Epidermal melanocyte (primary cell): ENCODE data around the gene CPT1B.
A peak's percentile ranks its signal among the peaks of the same experiment; 100 is the strongest.
"Not testable (repeated sequence)": the region's sequence is repeated elsewhere in the genome, so short reads cannot be mapped to it uniquely, and the experiment has no call there.

Source experiments
- DNase-seq: peaks from one replicate; pipeline ENCODE4 v3.0.0; 2011; ENCODE audit warnings: low spot score; ENCODE audit not compliant: insufficient read length

The CPT1B gene

GRCh38 chr22:50609599-50609998 is 31.4 kb upstream of the CPT1B start:
- DNase-seq, result no peak

GRCh38 chr22:50608996-50609395 is 30.8 kb upstream of the CPT1B start:
- DNase-seq, result no peak

DNA sequence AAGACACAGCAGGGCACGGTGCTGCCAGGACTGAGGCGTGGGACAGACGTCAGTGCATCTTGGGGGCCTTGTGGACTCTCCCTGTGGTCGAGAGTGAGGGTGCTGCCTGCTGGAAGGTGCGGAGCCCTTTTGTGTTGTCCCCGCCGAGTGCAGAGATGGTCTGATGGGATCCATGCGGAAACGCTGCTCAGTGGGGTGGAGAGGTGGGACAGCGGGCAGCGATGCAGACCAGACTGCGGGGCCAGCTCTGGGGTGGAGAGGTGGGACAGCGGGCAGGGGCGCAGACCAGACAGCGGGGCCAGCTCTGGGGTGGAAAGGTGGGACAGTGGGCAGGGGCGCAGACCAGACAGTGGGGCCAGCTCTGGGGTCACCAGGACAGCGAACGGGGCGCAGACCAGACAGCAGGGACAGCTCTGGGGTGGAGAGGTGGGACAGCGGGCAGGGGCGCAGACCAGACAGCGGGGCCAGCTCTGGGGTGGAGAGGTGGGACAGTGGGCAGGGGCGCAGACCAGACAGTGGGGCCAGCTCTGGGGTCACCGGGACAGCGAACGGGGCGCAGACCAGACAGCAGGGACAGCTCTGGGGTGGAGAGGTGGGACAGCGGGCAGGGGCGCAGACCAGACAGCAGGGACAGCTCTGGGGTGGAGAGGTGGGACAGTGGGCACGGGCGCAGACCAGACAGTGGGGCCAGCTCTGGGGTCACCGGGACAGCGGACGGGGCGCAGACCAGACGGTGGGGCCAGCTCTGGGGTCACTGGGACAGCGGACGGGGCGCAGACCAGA is 30.0 kb upstream of the CPT1B start:
- DNase-seq, result not testable (repeated sequence)

- DNase-seq, result no peak
These were observed 29.4 kb upstream of the CPT1B start for GRCh38 chr22:50607659-50608020.

- DNase-seq, result no peak
These were observed 28.9 kb upstream of the CPT1B start for GRCh38 chr22:50606946-50607658.

DNA sequence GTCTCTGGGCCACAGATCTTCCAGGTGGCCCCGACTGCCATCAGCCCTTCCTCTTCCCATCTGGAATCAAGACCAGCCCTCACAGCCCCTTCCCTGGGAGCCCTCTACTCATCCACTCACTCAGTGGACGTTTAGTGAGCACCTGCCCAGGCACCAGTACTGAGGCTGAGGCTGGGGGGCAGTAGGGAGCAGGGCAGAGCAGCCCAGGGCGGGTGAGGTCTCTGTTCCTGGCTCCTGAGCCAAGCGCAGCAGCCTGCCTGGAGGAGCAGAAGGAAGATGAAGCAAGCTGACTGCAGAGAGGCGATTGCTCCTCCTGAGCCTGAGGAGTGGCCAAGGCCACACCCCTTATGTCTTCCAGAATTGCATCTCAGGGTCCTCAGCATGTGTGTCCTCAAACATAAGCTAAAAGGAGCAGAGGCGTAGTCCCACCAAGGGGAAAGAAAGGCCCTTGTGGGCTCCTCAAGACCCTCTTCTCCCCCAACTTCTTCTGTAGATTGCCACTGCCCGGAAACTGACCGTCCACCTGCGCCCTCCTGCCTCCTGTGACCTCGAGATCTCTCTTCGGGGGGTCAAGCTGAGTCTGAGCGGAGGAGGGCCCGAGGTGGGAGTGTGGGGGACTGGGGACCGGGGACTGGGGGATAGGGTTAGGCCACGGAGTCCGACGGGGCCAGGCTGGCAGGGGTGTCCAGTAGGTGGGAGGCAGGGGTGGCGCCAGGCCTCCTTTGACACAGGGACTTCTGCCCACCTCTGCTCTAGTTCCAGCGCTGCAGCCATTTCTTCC is 28.1 kb upstream of the CPT1B start:
- DNase-seq, result no peak

GRCh38 chr22:50605613-50606074 is 27.4 kb upstream of the CPT1B start:
- DNase-seq, result no peak

DNA sequence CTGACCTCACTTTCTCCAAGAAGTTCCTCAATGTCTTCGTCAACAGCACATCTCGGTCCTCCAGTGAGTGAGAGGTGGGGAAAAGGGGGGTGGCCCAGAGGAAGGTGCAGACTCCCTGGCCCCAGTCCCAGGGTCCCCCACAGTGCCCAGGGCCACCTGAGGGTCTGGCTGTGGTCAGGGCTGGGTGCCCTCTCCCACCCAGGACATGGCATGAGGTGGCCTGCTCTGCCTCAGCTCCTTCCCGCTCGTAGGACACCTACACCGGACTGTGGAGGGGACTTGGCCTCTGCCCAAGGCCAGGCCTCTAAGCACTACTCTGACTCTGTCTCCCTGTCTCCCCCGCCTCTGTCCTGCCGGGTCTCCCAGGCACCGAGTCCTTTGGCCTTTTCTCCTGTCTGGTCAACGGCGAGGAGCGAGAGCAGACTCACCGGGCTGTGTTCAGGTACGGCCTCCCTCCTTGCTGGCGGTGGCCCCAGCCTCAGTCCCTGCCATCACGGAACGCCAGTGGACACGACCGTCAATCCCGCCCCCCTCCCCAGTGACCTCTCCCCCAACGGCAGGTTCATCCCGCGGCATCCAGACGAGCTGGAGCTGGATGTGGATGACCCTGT is 26.9 kb upstream of the CPT1B start:
- DNase-seq, result no peak

GRCh38 chr22:50604256-50605001 is 26.2 kb upstream of the CPT1B start:
- no peak for DNase-seq

- no peak for DNase-seq
These were observed 25.5 kb upstream of the CPT1B start for GRCh38 chr22:50603511-50604255.

- no peak for DNase-seq
These were observed 24.1 kb upstream of the CPT1B start for GRCh38 chr22:50602338-50602700.

DNA sequence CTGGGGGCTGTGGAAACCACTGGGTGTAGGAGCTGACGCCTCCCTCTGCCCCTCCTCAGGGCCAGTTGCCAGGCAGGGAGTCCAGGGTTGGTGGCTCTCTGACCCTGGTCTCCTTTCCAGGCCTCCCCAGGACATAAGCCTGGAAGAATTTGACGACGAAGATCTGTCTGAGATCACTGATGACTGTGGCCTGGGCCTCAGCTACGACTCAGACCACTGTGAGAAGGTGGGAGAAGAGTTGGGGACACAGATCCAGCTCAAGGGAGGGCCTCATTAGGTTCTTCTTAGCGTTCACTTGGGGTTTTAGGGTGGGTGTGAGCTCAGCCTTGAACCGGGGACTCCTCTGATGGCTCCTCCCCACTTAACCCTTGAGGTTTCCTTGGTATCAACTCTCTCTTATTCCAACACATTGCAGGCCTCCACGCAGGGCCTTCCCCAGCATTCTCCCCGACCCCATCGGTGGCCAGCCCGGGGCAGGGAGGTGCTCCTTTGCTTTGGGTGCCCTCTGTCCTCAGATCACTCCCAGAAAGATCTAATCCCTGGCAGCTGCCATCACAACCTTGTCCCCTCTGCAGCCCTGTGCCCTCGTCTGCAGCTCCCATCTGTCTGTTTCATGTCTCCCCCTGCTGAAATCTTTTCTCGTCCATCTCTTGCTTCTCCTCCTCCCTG is 23.6 kb upstream of the CPT1B start:
- no peak for DNase-seq

GRCh38 chr22:50600967-50601668 is 22.9 kb upstream of the CPT1B start:
- no peak for DNase-seq

- no peak for DNase-seq
These were observed 22.3 kb upstream of the CPT1B start, which contains the start of gene MAPK8IP2 for GRCh38 chr22:50600538-50600937. MAPK8IP2 (plus strand) TSS chr22:50600793; CDS start chr22:50600819, 26 bp downstream.

DNA sequence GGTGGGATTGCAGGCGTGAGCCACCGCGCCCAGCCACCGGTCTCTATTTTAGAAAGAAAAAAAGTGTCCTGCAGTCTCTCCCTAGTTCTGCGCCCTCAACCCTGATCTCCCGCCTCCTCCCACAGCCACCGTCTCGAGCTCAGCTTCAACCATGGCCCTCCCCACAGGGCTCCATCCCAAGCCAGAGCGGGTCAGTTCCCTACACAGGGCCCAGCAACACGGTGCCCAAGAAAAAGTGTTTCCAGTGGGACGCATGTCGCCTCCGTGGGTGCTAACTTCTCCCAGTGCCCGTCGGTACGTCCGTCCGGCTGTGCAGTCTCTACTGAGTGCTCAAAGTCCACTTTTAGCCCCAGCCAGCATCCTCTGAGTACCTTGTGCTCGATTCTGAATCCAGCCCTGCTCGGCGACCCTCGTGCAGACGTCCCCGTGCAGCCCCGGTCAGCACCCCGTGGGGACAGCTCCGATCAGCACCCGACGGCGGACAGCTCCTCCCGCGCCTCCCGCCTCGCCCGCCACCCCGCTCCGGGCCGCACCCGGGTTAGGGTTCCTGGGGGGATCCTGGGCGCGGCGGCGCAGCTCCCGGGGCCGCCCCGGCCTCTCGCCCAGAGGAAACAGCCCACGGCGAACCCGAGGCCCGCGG is 21.7 kb upstream of the CPT1B start:
- peak; percentile 91 for DNase-seq

- no peak for DNase-seq
These were observed 18.9 kb upstream of the CPT1B start for GRCh38 chr22:50597097-50597496.

GRCh38 chr22:50595189-50595588 is 17.0 kb upstream of the CPT1B start:
- DNase-seq, result no peak

- no peak for DNase-seq
These were observed 9.2 kb upstream of the CPT1B start for GRCh38 chr22:50587407-50587806.

- DNase-seq, result no peak
These were observed 8.2 kb upstream of the CPT1B start for GRCh38 chr22:50586416-50586815.
